ENCODE data around the gene FAAH. TPM values are rescaled to one million over a fixed set of nuclear protein-coding genes. Genes with fewer than 3 reads are reported as not detected.
"Not testable (repeated sequence)": the region's sequence is repeated elsewhere in the genome, so short reads cannot be mapped to it uniquely, and the experiment has no call there.

Gene FAAH
- total RNA-seq, 2 experiments from 2014 or later, result 21.9 to 25.4 TPM

DNA sequence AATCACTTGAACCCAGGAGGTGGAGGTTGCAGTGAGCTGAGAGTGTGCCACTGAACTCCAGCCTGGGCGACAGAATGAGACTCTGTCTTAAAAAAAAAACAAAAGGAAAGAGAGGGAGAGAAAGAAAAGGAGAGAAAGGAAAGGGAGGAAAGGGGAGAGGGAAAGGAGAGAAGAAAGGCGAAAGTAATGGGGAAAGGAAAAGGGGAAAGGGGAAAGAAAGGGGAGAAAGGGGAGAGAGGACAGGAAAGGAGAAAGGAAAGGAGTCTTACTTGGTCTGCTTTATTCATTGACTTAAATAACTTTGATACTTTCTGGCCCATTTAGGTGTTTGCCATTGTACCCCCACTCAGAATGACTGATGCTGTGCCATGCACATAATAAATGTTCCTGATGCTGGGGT lies 41.8 kb upstream of the FAAH start:
- H3K9me2 ChIP-seq (ENCODE audit: insufficient read depth, low read length), result no peaks in the 10 kb centered on the region
- H3K79me2 ChIP-seq (ENCODE audit: insufficient read depth, low read depth, low read length), result 0 out of 2 replicates have a peak, but pooled peaks cover 7% of the 10 kb centered on the region
- CTCF ChIA-PET (ENCODE audit: unreplicated experiment), result interaction anchor here (0.7 kb wide), 1 partner anchor 176 kb away, joined by 3 read pairs; no protein-coding TSS in a partner anchor

DNA sequence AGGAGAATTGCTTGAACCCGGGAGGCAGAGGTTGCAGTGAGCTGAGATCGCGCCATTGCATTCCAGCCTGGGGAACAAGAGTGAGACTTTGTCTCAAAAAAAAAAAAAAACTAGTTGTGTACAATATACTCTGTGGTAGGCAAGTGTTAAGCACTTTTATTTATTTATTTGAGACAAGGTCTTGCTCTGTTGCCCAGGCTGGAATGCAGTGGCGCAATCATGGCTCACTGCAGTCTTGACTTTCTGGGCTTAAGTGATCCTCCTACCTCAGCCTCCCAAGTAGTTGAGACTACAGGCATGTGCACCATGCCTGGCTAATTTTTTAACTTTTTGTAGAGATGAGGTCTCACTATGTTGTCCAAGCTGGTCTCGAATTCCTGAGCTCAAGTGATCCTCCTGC lies 38.2 kb upstream of the FAAH start:
- CTCF ChIA-PET (ENCODE audit: unreplicated experiment); H3K9me3 ChIP-seq (ENCODE audit: low read length); H3K9me2 ChIP-seq (ENCODE audit: insufficient read depth, low read length); DNase-seq (ENCODE audit: low spot score); H4K20me1 ChIP-seq (ENCODE audit: insufficient read depth, low read length); H3K4me1 ChIP-seq (ENCODE audit: insufficient read depth, low read length, poor library complexity, severe bottlenecking); intact Hi-C loops (cut with micrococcal nuclease; ENCODE audit: unreplicated experiment); H3K4me2 ChIP-seq (ENCODE audit: low read length); H3K4me3 ChIP-seq (ENCODE audit: low read depth, low read length, poor library complexity, severe bottlenecking); BruUV-seq (replicated peaks); H3K27ac ChIP-seq (ENCODE audit: low read depth, low read length, poor library complexity, severe bottlenecking); H3K79me2 ChIP-seq (ENCODE audit: insufficient read depth, low read depth, low read length); H2AFZ ChIP-seq (ENCODE audit: low read length): not testable (repeated sequence)
- POLR2A ChIA-PET, result interaction anchor here (1.2 kb wide), 1 partner anchor 11 kb away, joined by 5 read pairs; no protein-coding TSS in a partner anchor
- H3K36me3 ChIP-seq (ENCODE audit: insufficient read depth, low read length), result peaks cover 83% of the 10 kb centered on the region

More for the DNA sequence above, 41.8 kb upstream of the FAAH start:
- peaks cover 91% of the 10 kb centered on the region for H3K36me3 ChIP-seq (ENCODE audit: insufficient read depth, low read length)
- H3K9me3 ChIP-seq (ENCODE audit: low read length), result no peaks in the 10 kb centered on the region
- no peaks in the 10 kb centered on the region for H3K4me1 ChIP-seq (ENCODE audit: insufficient read depth, low read length, poor library complexity, severe bottlenecking)
- no peaks in the 10 kb centered on the region for H4K20me1 ChIP-seq (ENCODE audit: insufficient read depth, low read length)
- BruUV-seq (replicated peaks), result no TSS peak
- H3K4me2 ChIP-seq (ENCODE audit: low read length), result no peak overlapping the region
- H3K4me3 ChIP-seq (ENCODE audit: low read depth, low read length, poor library complexity, severe bottlenecking), result no peak overlapping the region
- no peak overlapping the region for H3K27ac ChIP-seq (ENCODE audit: low read depth, low read length, poor library complexity, severe bottlenecking)
- H2AFZ ChIP-seq (ENCODE audit: low read length), result no peak overlapping the region
- POLR2A ChIA-PET, result interaction anchor here (0.6 kb wide), 1 partner anchor 9 kb away, joined by 3 read pairs; no protein-coding TSS in a partner anchor
- intact Hi-C loops (cut with micrococcal nuclease; ENCODE audit: unreplicated experiment), result no loop called here
- DNase-seq (ENCODE audit: low spot score), result no peak
- TF ChIP-seq, protein P1, sequence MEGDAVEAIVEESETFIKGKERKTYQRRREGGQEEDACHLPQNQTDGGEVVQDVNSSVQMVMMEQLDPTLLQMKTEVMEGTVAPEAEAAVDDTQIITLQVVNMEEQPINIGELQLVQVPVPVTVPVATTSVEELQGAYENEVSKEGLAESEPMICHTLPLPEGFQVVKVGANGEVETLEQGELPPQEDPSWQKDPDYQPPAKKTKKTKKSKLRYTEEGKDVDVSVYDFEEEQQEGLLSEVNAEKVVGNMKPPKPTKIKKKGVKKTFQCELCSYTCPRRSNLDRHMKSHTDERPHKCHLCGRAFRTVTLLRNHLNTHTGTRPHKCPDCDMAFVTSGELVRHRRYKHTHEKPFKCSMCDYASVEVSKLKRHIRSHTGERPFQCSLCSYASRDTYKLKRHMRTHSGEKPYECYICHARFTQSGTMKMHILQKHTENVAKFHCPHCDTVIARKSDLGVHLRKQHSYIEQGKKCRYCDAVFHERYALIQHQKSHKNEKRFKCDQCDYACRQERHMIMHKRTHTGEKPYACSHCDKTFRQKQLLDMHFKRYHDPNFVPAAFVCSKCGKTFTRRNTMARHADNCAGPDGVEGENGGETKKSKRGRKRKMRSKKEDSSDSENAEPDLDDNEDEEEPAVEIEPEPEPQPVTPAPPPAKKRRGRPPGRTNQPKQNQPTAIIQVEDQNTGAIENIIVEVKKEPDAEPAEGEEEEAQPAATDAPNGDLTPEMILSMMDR (conservative IDR thresholded peaks at IDR 0.05; ENCODE audit: low read length), result no peak
- TF ChIP-seq EZH2phosphoT487 (IDR thresholded peaks at IDR 0.05; ENCODE audit: borderline replicate concordance, low read depth, low read length), result no peak

- ChIA-PET POLR2A (interaction anchor here (0.6 kb wide), 1 partner anchor 819 kb away, joined by 3 read pairs; no protein-coding TSS in a partner anchor), CTCF (ENCODE audit: unreplicated experiment) (interaction anchor here (1.1 kb wide), 1 partner anchor 12 kb away, joined by 3 read pairs; no protein-coding TSS in a partner anchor)
- H3K4me2 ChIP-seq (ENCODE audit: low read length), result no peak overlapping the region
- intact Hi-C loops (cut with micrococcal nuclease; ENCODE audit: unreplicated experiment), result no loop called here
- H3K36me3 ChIP-seq (ENCODE audit: insufficient read depth, low read length), result peaks cover 78% of the 10 kb centered on the region
- no peaks in the 10 kb centered on the region for H3K4me1 ChIP-seq (ENCODE audit: insufficient read depth, low read length, poor library complexity, severe bottlenecking)
- H3K4me3 ChIP-seq (ENCODE audit: low read depth, low read length, poor library complexity, severe bottlenecking), result no peak overlapping the region
- no peak overlapping the region for H3K27ac ChIP-seq (ENCODE audit: low read depth, low read length, poor library complexity, severe bottlenecking)
- H3K9me3 ChIP-seq (ENCODE audit: low read length), result no peaks in the 10 kb centered on the region
- no peaks in the 10 kb centered on the region for H3K9me2 ChIP-seq (ENCODE audit: insufficient read depth, low read length)
- TF ChIP-seq, protein P1 (conservative IDR thresholded peaks at IDR 0.05; ENCODE audit: low read length), result no peak
- no peak for TF ChIP-seq EZH2phosphoT487 (IDR thresholded peaks at IDR 0.05; ENCODE audit: borderline replicate concordance, low read depth, low read length)
- no TSS peak for BruUV-seq (replicated peaks)
- no peaks in the 10 kb centered on the region for H4K20me1 ChIP-seq (ENCODE audit: insufficient read depth, low read length)
- no peak overlapping the region for H2AFZ ChIP-seq (ENCODE audit: low read length)
- DNase-seq (ENCODE audit: low spot score), result no peak
- no peaks in the 10 kb centered on the region for H3K79me2 ChIP-seq (ENCODE audit: insufficient read depth, low read depth, low read length)
Observed at GRCh38 chr1:46362158-46362557, 32.0 kb upstream of the FAAH start.

Data from OCI-LY7 (cell line).